Measurements from ENCODE around the gene GPR84.

Gene GPR84

DNA sequence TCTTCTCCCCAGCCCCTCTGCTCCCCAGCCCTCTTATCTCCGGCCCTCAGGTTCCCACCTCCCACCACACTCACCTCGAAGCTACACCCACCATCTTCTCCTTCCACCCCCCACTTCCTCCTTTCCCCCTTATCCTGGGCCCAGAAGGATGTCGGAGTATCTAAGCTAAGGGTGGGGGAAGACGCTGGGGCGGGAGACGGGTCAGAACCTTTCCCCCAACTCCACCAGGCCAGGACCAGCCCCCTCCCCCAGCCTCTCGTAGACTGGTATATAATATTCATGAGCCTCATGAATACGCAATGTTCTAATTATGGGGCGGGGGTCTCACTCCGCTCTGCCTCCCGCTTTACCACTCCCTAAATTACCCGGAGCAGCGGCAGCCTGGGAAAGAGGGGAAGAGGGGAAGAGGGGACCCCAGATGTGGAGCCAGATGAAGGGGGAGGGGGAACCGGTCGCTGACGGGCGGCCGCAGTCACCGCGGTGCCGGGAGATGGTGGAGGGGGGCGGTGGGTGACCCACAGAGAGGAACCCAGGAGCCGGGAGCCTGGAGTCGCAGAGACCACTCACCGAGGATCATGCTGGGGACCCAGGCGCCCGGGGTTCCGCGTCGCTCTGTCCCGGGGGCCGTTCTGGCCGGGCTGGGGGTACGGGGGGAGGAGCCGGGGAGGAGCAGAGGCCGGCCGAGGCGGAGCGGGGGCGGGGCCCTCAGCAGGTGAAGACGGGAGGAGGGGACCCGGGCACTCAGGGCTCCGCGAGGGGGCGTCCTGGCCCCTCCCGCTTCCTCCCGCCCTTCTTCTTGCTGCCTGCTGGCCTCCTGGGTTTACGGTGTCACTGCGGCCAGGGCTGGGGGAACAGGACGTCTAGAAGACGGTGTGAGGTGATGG lies 26.6 kb upstream of the GPR84 start:
- DNase-seq (ENCODE audit: low read depth), result no peak

GRCh38 chr12:54390176-54390667 lies 25.9 kb upstream of the GPR84 start:
- no peak for DNase-seq (ENCODE audit: low read depth)

- no peak for DNase-seq (ENCODE audit: low read depth)
Observed at GRCh38 chr12:54389607-54390175, 25.4 kb upstream of the GPR84 start.

DNA sequence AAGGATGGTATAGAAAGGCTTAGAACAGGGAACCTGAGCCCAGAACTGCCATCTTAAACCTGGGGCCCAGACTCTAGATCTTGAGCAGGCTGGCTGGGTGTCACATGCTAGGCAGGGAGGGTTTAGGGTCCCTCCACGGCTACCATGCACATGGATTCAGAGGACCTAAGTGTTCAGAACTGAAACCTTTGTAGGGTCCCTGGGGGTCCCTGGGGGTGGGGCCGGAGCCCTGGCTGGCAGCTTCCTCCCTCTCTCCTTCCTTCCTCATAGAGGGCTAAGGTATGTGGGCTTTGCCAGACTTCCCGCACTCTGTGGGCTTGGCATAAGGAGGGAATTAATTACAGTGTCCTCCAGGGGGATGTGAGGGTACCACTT lies 24.8 kb upstream of the GPR84 start:
- no peak for DNase-seq (ENCODE audit: low read depth)

- DNase-seq (ENCODE audit: low read depth), result no peak
Observed at GRCh38 chr12:54388237-54389133, 24.2 kb upstream of the GPR84 start.

- no peak for DNase-seq (ENCODE audit: low read depth)
Observed at GRCh38 chr12:54387114-54387467, 22.8 kb upstream of the GPR84 start.

- DNase-seq (ENCODE audit: low read depth), result no peak
Observed at GRCh38 chr12:54386403-54387113, 22.3 kb upstream of the GPR84 start.

GRCh38 chr12:54385251-54385914 lies 21.1 kb upstream of the GPR84 start:
- DNase-seq (ENCODE audit: low read depth), result no peak

- no peak for DNase-seq (ENCODE audit: low read depth)
Observed at GRCh38 chr12:54384591-54385041, 20.3 kb upstream of the GPR84 start, which contains the start of gene ZNF385A. Gene ZNF385A, minus strand, starts transcription at chr12:54384733. Its CDS starts 219 bp downstream, at chr12:54384514.

DNA sequence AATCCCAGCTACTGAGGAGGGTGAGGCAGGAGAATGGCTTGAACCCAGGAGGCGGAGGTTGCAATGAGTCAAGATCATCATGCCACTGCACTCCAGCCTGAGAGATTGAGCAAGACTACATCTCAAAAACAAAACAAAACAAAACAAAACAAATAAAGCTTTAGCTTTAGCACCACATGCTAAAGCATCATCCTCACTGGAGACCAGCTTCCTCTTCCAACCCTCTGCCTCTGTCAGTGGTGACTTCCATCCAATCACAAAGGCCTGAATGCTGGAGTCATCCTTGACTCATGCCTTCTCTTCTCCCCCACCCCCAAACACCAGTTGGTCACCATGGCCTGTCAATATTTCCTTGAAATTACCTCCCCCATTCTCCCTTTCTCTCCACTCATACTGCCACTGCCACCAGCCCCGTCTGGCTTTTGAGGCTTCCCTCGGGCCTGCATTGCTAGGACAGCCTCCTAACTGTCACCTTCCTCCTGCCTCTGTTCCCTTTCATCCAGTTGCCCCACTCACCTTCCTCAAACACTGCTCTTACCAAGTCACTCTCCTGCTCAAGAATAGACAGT lies 18.8 kb upstream of the GPR84 start:
- peak; percentile 88 for DNase-seq (ENCODE audit: low read depth)

DNA sequence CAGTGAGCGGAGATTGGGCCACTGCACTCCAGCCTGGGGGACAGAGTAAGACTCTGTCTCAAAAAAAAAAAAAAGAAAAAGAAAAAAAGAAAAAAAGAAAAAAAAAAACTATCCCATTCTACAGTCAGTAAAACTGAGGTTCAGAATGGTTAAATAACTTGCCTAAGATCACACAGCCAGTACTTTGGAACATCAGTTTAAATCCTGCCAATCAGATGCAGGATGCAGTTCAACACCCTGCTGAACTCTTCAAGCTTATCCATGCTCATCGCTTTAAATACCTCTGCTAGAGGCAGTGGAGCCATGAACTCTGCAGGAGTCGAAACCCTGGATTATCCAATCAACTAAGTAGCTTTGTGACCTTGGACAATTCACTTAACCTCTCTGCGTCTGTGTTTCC lies 16.9 kb upstream of the GPR84 start:
- no peak for DNase-seq (ENCODE audit: low read depth)

- peak; percentile 68 for DNase-seq (ENCODE audit: low read depth)
Observed at GRCh38 chr12:54379398-54380201, 15.3 kb upstream of the GPR84 start.

DNA sequence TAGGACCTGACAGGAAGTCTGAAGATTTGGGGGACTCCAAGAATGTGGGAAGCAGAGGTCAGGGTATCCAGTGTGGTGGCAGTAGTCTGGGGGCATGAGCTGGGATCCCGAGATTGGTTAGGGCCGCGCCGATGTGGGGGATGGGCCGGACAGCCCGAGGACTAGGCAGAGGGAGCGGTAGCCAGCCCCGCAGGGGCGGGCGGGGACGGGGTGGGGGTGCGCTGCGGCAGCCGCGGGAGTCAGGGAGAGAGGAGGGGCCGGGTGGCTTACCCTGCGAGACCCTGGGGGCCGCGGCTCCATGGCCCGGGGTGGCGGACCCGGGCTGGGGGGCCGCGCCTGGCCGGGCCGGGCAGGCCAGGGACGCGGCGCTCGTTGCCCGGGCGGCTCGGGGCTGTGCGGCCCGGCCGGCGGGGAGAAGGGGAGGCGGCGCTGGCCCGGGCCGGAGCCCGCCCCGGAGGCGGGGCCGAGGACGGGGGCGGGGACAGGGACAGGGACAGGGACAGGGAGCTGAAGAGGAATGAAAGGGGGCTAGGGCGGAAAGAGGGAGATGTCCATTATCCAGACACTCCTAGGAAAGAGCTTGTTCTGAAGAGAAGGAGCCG lies 14.6 kb upstream of the GPR84 start:
- DNase-seq (ENCODE audit: low read depth), result no peak

- no peak for DNase-seq (ENCODE audit: low read depth)
Observed at GRCh38 chr12:54377797-54378515, 13.7 kb upstream of the GPR84 start.

- DNase-seq (ENCODE audit: low read depth), result no peak
Observed at GRCh38 chr12:54377007-54377406, 12.7 kb upstream of the GPR84 start.

GRCh38 chr12:54376596-54376995 lies 12.3 kb upstream of the GPR84 start:
- no peak for DNase-seq (ENCODE audit: low read depth)

DNA sequence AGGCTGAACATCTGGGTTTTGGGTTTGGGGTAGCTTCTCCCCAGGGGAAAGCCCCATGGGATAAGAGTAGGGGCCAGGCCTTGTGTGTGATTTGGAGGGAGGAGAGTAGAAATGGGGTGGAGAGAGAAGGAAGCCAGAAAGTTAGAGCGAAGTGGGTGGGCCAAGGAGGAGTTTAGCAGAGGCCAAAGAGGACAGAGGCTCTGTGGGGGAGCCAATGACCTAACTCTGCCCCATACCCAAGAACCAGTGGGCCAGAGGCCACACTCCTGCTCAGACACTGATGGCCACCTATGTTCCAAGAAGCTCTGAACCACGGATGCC lies 10.9 kb upstream of the GPR84 start:
- DNase-seq (ENCODE audit: low read depth), result no peak

GRCh38 chr12:54374562-54375258 lies 10.4 kb upstream of the GPR84 start:
- no peak for DNase-seq (ENCODE audit: low read depth)

Data from GM04504 (cell line).